Heart left ventricle (tissue), 13 donors: ENCODE results near the gene PNMA8A.

ENCODE experiments used
- POLR2A ChIP-seq, 2 donors: fragments of 450-650 bp; IDR thresholded peaks; one replicate each; pipeline ENCODE4 v1.6.1; 2017; ENCODE audit warnings: antibody characterized with exemption in 2 of 2, mild to moderate bottlenecking in 2 of 2, moderate library complexity in 2 of 2
- TF ChIP-seq, protein P1 (sequence below), 12 donors: fragments of 200-600 bp; sonication (generic) in 4 of 12; IDR thresholded peaks; one replicate each; pipeline versions ENCODE4 v1.5.0 to v1.8.0; 2018 to 2022; ENCODE audit warnings: antibody characterized with exemption in 12 of 12, mild to moderate bottlenecking in 5 of 12
- donor health status: ischemic (EF 13 %, LVEDD 7.1; RV severe dilation, severe dysfunction).
- donor health status: DM: no; HTN: yes; CAD: no.
- donor health status: DM: no; HTN: no; CAD: no.
- donor health status: ischemic (EF 25% LVEDD 6.9; RV normal size, moderate dysfunction).
- donor health status: ischemic (EF 25% LVEDD 5.7; RV mildly dilated, moderate dysfunction).
- donor health status: ischemic (EF 35%, LVEDD 5.7; RV mildly dilated, moderate dysfunction).
- donor health status: nonischemic (EF 11% LVEDD 7.7; RV severe dilation, severe dysfunction).
- donor health status: DM: yes; HTN: yes; CAD: no.
- donor health status: PGD.
- donor health status: ischemic (EF 29% LVEDD 5.4; RV normal size, mild dysfunction).
- donor health status: nonischemic (EF 23%, LVEDD 6.1; RV moderate dilation, normal function).

GRCh38 chr19:46456930-46457329 is 14.4 kb downstream of the PNMA8A start:
- TF ChIP-seq, protein P1, sequence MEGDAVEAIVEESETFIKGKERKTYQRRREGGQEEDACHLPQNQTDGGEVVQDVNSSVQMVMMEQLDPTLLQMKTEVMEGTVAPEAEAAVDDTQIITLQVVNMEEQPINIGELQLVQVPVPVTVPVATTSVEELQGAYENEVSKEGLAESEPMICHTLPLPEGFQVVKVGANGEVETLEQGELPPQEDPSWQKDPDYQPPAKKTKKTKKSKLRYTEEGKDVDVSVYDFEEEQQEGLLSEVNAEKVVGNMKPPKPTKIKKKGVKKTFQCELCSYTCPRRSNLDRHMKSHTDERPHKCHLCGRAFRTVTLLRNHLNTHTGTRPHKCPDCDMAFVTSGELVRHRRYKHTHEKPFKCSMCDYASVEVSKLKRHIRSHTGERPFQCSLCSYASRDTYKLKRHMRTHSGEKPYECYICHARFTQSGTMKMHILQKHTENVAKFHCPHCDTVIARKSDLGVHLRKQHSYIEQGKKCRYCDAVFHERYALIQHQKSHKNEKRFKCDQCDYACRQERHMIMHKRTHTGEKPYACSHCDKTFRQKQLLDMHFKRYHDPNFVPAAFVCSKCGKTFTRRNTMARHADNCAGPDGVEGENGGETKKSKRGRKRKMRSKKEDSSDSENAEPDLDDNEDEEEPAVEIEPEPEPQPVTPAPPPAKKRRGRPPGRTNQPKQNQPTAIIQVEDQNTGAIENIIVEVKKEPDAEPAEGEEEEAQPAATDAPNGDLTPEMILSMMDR (IDR thresholded peaks at IDR 0.05), result no peak
- TF ChIP-seq POLR2A (IDR thresholded peaks at IDR 0.05), result no peak
